HG03103 (cell line): Measurements from ENCODE around the gene AGBL4.

Experiments used
- ATAC-seq: cut with Tn5 transposase; IDR thresholded peaks from one replicate; pipeline ENCODE4 v1.9.1; 2021; ENCODE audit warnings: low read depth; ENCODE audit not compliant: unreplicated experiment

Gene AGBL4

GRCh38 chr1:49728377-49728776 lies 295.4 kb downstream of the AGBL4 start:
- no peak for ATAC-seq

- ATAC-seq, result no peak
Observed at GRCh38 chr1:49723662-49724061, 300.1 kb downstream of the AGBL4 start.

GRCh38 chr1:49694251-49694827 lies 329.4 kb downstream of the AGBL4 start:
- ATAC-seq, result no peak

GRCh38 chr1:49686107-49686506 lies 337.6 kb downstream of the AGBL4 start:
- no peak for ATAC-seq

GRCh38 chr1:49677706-49678105 lies 346.0 kb downstream of the AGBL4 start:
- ATAC-seq, result no peak

- ATAC-seq, result no peak
Observed at GRCh38 chr1:49651136-49651535, 372.6 kb downstream of the AGBL4 start.

- no peak for ATAC-seq
Observed at GRCh38 chr1:49630156-49630555, 393.6 kb downstream of the AGBL4 start.

GRCh38 chr1:49627781-49628180 lies 396.0 kb downstream of the AGBL4 start:
- no peak for ATAC-seq

GRCh38 chr1:49626472-49626871 lies 397.3 kb downstream of the AGBL4 start:
- ATAC-seq, result no peak

- ATAC-seq, result no peak
Observed at GRCh38 chr1:49622877-49623276, 400.9 kb downstream of the AGBL4 start.

- ATAC-seq, result no peak
Observed at GRCh38 chr1:49606082-49606481, 417.7 kb downstream of the AGBL4 start.

- no peak for ATAC-seq
Observed at GRCh38 chr1:49597436-49597835, 426.3 kb downstream of the AGBL4 start.

- ATAC-seq, result no peak
Observed at GRCh38 chr1:49576327-49576901, 447.3 kb downstream of the AGBL4 start.

GRCh38 chr1:49556676-49557234 lies 467.0 kb downstream of the AGBL4 start:
- ATAC-seq, result no peak

GRCh38 chr1:49552101-49552500 lies 471.7 kb downstream of the AGBL4 start:
- ATAC-seq, result no peak

GRCh38 chr1:49544615-49545014 lies 479.1 kb downstream of the AGBL4 start:
- ATAC-seq, result no peak

GRCh38 chr1:49541096-49541752 lies 482.5 kb downstream of the AGBL4 start:
- no peak for ATAC-seq

- no peak for ATAC-seq
Observed at GRCh38 chr1:49527606-49528305, 496.0 kb downstream of the AGBL4 start.

GRCh38 chr1:49526672-49527071 lies 497.1 kb downstream of the AGBL4 start:
- ATAC-seq, result no peak

GRCh38 chr1:49523764-49524163 lies 500.0 kb downstream of the AGBL4 start:
- no peak for ATAC-seq

- ATAC-seq, result no peak
Observed at GRCh38 chr1:49466961-49467360, 556.8 kb downstream of the AGBL4 start.
